HepG2 (cell line): ENCODE data around the gene SMG5. TPM values are rescaled to one million over a fixed set of nuclear protein-coding genes. Genes with fewer than 3 reads are reported as not detected.

ENCODE experiments used
- DDIT3 ChIP-seq: sonication (generic); formaldehyde crosslinking; IDR thresholded peaks from 2 replicates; pipeline ENCODE4 v1.4.0; 2020; ENCODE audit warnings: mild to moderate bottlenecking, missing genetic modification reagents
- FIP1L1 ChIP-seq: fragments of 200-400 bp; formaldehyde crosslinking; IDR thresholded peaks from 2 replicates; pipeline ENCODE4 v1.6.1; 2018; ENCODE audit warnings: low read depth, mild to moderate bottlenecking, low read length, moderate library complexity, borderline replicate concordance; ENCODE audit not compliant: insufficient read depth
- HMGXB4 ChIP-seq, 2 experiments: sonication (generic) in 1 of 2; formaldehyde crosslinking in 1 of 2; IDR thresholded peaks; 2 replicates each; pipeline versions ENCODE4 v1.4.0 to v1.6.1; 2018 to 2020; ENCODE audit warnings: missing genetic modification reagents in 2 of 2, borderline replicate concordance in 1 of 2, low read depth in 1 of 2, mild to moderate bottlenecking in 1 of 2, missing biosample characterization in 1 of 2
- MTF1 ChIP-seq: sonication (generic); formaldehyde crosslinking; IDR thresholded peaks from 2 replicates; pipeline ENCODE4 v1.5.0; 2020; ENCODE audit warnings: missing genetic modification reagents
- NFYC ChIP-seq: IDR thresholded peaks from 2 replicates; pipeline ENCODE4 v1.6.1; 2016; ENCODE audit warnings: missing genetic modification reagents, missing compliant biosample characterization
- PRDM15 ChIP-seq: sonication (generic); formaldehyde crosslinking; IDR thresholded peaks from 2 replicates; pipeline ENCODE4 v1.4.0; 2020; ENCODE audit warnings: missing genetic modification reagents
- RBAK ChIP-seq: sonication (generic); formaldehyde crosslinking; IDR thresholded peaks from 2 replicates; pipeline ENCODE4 v1.5.1; 2020; ENCODE audit warnings: mild to moderate bottlenecking, missing genetic modification reagents
- SIN3A ChIP-seq: IDR thresholded peaks from 2 replicates; pipeline ENCODE4 v1.6.1; 2011; ENCODE audit warnings: low read depth, mild to moderate bottlenecking, control low read depth, low read length, borderline replicate concordance
- THYN1 ChIP-seq: sonication (generic); formaldehyde crosslinking; IDR thresholded peaks from 2 replicates; pipeline ENCODE4 v1.8.1; 2023; ENCODE audit warnings: low read depth, mild to moderate bottlenecking, moderate library complexity, missing genetic modification reagents, borderline replicate concordance
- ZFP36L2 ChIP-seq: sonication (generic); formaldehyde crosslinking; IDR thresholded peaks from 2 replicates; pipeline ENCODE4 v1.4.0; 2020; ENCODE audit warnings: missing genetic modification reagents
- ZNF329 ChIP-seq: sonication (generic); formaldehyde crosslinking; IDR thresholded peaks from 2 replicates; pipeline ENCODE4 v1.9.0; 2021; ENCODE audit warnings: low read depth, mild to moderate bottlenecking, missing genetic modification reagents
- ZNF556 ChIP-seq: sonication (generic); formaldehyde crosslinking; IDR thresholded peaks from 2 replicates; pipeline ENCODE4 v1.4.0; 2020; ENCODE audit warnings: mild to moderate bottlenecking, missing genetic modification reagents, borderline replicate concordance
- polyA plus RNA-seq, 8 experiments: library from polyadenylated mRNA; depleted of rRNA in 3 of 8; stranded (reverse) in 7 of 8; unstranded in 1 of 8; fragments of >200 nt; fragmentation: Illumina TruSeq in 4 of 8; extraction: Trizol in 4 of 8; gene quantifications; 2 replicates each; pipeline versions ENCODE4 v1.2.1 to v1.2.3, GENCODE V29; 2011 to 2016; ENCODE audit warnings: low read depth in 4 of 8, missing spikeins in 1 of 8, mixed read lengths in 1 of 8; ENCODE audit not compliant: insufficient read depth in 1 of 8
- total RNA-seq, 5 experiments: library from RNA; depleted of rRNA; stranded (reverse); fragments of >200 nt; fragmentation: Illumina TruSeq; extraction: Trizol; gene quantifications; 2 replicates each; pipeline ENCODE4 v1.2.3, GENCODE V29; 2016; ENCODE audit warnings: low read depth in 1 of 5

The SMG5 gene
- total and polyA plus RNA-seq, 2 of the 13 experiments (the other 11 are each of a cell fraction or from before 2014, with no cell fraction given): 50.5 to 84.0 TPM

- no peak for TF ChIP-seq FIP1L1
- TF ChIP-seq MTF1 (CRISPR knock-in tag): no peak
- TF ChIP-seq PRDM15 (CRISPR knock-in tag): 0 out of 2 replicates have a peak, but pooled peaks have one; percentile 33
- no peak for TF ChIP-seq THYN1 (CRISPR knock-in tag)
- TF ChIP-seq NFYC (CRISPR knock-in tag): 0 out of 2 replicates have a peak, but pooled peaks have one; percentile 12
- TF ChIP-seq ZNF329 (CRISPR knock-in tag): no peak
- TF ChIP-seq ZFP36L2 (CRISPR knock-in tag): no peak
- peak; percentile 3 to 73; a peak in 2 of 4 replicates for TF ChIP-seq HMGXB4 (CRISPR knock-in tag; IDR thresholded peaks at IDR 0.05; ENCODE audit: borderline replicate concordance in 1 of 2, low read depth in 1 of 2)
- 0 out of 2 replicates have a peak, but pooled peaks have one; percentile 60 for TF ChIP-seq RBAK
- peak; percentile 74; the same call in 1 of the 2 replicates for TF ChIP-seq ZNF556
- TF ChIP-seq SIN3A: 0 out of 2 replicates have a peak, but pooled peaks have one; percentile 1
- TF ChIP-seq DDIT3 (CRISPR knock-in tag): 0 out of 2 replicates have a peak, but pooled peaks have one; percentile 7
Measured at GRCh38 chr1:156291226-156292061, 8.8 kb upstream of the SMG5 start (continued).
